Activated T-cell treated with anti-CD3 and anti-CD28 coated beads, Interleukin-2, amount 50 U/mL, for 1 hour (primary cell): Measurements from ENCODE around the gene CYYR1.
"Not testable (repeated sequence)": the region's sequence is repeated elsewhere in the genome, so short reads cannot be mapped to it uniquely, and the experiment has no call there.

Experiments used
- DNase-seq: peaks from one replicate; pipeline ENCODE4 v3.0.0-alpha.2; 2020

CYYR1 gene

DNA sequence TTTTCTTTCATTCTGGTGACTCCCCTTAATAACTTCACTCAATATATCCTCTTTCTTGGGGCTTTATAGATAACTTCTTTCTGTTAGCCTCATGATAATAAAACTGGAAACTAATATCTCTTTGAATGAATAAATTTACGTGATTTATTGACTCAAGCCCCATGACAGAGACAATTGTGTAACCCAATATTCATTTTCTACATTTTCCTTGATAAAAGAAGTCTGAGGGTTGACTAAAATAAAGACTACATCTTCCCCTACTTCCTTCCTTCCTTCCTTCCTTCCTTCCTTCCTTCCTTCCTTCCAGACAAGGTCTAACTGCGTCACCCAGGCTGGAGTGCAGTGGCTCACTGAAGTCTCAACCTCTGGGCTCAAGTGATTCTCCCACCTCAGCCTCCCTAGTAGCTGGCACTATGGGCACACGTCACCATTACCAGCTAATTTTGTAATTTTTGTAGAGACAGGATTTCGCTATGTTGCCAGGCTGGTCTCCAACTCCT is 85.1 kb downstream of the CYYR1 start:
- DNase-seq: no peak

DNA sequence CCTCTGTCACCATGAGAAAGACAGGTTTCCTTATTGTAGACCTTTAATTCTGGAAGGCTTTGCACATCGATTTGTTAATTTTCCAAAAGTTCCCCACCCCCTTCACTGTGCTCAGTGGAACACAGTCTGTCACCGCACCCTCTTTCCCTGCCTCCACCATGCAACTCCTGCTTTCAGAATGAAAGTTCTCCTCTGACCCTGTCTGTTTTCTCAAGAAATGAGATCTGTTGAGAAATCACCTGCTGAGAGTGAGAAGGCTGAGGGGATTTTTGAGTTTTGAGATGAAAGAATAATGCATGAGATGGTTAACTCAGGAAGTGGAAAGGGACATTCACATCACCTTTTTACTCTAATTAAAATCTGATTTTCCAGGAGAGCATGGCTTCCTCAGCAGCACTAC is 99.6 kb downstream of the CYYR1 start:
- DNase-seq: no peak

DNA sequence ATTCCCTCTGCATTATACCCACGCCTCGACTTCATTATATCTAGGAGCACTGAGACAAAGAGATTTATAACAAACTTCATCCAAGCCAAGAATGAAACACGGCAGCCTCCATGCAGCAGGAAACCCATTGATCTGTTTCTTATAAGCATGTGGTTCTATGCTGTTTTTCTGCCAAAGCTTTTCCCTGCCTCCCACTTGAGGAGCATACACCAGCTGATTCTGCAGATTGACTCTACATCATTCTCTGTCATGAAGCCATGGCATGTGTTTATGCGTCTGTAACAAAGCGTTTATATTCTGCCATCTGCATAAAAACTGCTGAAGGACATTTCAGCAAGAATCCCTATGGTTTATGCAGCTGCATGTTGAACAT is 102.0 kb downstream of the CYYR1 start:
- DNase-seq: no peak

DNA sequence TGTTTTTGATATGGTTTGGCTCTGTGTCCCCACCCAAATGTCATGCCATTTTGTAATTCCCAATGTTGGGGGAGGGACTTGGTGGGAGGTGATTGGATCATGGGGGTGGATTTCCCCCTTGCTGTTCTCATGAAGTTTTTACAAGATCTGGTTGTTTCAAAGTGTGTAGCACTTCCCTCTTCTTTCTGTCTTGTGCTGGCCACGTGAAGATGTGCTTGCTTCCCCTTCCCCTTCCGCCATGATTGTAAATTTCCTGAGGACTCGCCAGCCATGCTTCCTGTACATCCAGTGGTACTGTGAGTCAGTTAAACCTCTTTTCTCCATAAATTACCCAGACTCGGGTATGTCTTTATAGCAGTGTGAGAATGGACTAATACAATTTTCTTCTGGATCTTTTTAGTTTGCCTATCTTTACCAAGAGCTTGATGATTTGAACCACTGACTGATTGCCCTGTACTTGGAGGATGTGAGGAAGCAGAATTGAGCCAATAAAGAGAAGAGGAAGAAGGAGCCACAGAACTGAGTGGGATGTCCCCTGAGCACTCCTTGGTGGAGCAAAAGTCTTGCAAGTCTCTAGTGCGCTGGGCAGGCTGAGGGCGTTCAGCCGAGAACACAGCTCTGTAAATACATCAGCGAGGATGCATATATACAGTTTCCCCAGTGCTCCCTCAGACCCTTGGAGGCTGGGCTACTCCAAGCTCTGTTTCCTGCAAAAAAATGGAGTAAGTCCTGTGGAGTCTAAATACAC is 102.6 kb downstream of the CYYR1 start:
- no peak for DNase-seq

DNA sequence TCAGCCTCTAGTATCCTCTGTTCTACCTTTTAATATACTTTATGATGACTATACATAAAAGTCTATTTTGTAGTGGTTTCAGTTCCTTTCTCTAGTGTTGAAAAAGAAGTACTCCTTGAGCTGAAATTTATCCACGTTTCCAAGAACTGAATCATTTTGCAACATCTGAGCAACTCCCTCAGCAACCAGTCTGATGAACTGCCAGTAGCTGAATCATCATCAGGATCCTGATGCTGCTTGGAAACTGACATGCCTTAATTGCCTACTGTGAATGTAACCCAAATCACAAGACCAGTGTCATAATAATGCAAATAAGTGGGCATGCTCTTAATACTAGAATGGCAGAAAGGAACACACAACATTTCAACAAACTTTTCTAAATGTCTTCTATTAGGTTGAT is 103.3 kb downstream of the CYYR1 start:
- no peak for DNase-seq

DNA sequence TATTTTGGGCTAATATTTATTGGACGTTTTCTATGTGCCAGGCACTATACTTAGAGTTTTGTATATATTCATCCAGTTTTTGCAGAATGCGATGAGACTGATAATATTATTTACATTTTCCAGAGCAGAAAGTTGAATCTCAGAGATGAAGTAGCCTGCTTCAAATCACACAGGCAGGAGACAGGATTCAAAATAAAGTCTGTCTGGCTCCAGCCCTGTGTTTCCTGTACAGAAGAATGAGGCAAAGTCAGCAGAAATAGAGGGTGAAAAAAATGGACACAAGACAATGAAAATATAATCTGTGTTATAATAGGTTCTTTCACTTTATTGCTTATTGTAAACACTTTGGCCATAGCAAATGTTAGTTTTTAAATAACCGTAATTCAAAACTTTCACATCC is 107.2 kb downstream of the CYYR1 start:
- no peak for DNase-seq

DNA sequence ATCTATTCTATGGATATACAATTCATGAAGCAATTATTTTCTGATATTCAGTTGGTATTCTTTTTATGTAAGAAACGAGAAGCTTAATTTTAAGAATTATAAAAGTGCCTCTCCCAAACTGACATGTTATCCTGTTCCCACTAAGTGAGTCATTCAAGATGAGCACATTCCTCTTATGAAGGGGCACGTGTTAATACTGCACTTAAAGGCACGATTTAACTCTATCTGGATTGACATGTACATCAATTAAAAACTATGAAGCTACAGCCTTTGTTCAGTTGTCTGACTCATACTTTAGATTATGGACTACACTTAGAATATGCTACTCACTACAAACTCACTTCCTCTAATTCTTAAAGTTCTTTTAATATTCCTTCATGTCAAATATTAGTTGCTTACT is 111.6 kb downstream of the CYYR1 start:
- no peak for DNase-seq

DNA sequence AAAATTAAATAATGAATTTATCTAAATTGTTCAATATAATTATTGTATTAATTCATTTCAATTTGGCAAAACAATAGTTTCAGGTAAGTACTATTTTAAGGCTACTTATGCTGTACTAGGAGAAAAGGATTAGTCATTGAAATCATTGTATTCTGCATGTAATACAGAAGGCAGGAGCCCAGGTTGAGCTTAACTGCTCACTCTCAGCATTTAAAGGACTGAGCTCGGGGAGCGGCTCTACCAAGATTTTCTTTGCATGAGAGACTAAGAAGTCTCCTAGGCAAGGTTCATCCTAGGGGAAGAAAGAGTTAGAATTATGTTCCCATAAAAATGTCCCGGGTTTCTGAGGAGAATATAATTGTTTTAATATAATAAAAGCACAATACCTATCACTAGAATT is 112.5 kb downstream of the CYYR1 start:
- no peak for DNase-seq

DNA sequence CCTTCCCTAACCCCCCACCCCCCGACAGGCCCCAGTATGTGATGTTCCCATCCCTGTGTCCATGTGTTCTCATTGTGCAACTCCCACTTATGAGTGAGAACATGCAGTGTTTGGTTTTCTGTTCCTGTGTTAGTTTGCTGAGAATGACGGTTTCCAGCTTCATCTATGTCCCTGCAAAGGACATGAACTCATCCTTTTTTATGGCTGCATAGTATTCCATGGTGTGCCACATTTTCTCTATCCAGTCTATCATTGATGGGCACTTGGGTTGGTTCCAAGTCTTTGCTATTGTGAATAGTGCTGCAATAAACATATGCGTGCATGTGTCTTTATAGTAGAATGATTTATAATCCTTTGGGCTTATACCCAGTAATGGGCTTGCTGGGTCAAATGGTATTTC is 114.2 kb downstream of the CYYR1 start:
- not testable (repeated sequence) for DNase-seq

DNA sequence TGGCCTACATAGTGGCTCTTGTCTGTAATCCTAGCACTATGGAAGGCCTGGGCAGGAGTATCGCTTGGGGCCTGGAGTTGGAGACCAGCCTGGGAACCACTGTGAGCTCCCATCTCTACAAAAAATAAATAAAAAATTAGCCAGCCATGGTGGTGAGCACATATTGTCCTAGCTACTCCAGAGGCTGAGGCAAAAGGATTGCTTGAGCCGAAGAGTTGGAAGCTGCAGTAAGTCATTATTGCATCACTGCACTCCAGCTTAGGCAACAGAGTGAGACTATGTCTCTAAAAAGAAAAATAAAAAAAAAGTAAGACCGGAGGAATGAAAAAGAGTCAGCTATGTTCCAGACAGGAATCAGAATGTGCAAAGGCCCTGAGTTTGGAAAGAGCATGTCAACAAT is 115.3 kb downstream of the CYYR1 start:
- no peak for DNase-seq

DNA sequence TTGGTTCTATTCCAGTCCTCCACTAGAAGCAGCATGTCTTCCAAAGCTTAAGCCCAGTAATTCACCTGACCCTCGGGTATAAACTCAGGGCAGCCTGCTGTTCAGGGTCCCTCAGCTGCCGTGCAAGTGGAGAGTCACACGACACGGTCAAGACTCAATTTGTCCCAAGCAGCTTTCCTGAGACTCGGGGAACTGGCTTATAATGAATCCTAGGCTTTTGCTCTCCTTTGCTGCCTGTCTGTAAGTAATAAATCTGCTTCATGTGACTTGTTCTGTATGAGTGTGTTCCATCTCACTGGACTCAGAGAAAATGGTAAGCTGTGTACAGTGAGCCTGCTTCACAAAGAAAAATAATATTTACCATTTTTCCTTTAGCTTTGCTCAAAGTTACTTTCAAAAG is 119.8 kb downstream of the CYYR1 start:
- DNase-seq: no peak

DNA sequence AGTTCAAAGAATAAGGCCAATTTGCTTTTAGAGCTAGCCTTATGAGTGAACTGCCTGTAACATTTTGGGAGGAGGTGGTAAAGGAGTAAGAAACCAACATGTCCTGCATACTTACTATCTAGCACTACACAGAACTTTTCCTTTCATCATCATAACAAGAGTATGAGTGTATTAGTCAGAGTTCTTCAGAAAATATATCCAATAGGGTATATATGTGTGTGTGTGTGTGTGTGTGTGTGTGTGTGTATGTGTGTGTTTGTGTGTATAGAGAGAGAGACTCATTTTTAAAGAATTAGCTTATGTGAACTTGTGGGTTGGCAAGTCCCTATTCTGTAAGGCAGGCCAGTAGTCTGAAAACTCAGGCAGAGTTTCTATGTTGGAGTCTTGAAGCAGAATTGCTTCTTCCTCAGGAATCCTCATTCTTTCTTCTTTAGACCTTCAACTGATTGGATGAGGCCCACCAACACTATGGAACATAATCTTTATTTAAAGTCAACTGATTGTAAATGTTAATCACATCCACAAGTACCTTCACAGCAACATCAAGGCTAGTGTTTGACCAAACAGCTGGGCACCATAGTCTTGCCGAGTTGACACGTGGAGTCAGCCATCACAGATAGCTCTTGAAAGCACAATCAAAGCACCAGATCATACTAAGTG is 121.9 kb downstream of the CYYR1 start:
- no peak for DNase-seq

DNA sequence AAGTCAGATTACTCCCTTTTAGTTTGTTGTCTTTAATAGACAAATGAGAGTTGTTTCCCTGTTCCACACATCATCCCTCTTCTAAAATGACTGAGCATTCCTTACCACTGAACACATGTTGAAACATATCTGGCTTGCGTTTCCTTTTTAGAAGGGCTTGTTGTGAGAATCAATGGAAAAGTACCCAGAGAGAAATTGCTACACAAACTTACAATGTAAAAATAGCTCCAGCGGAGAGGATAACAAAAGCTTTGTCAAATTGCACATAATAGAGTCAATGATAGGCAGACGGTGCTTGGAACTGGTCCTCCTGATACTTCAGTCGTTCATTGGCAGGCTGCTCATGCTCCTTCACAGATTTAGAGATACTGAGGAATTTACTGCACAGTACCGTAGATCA is 123.9 kb downstream of the CYYR1 start:
- no peak for DNase-seq

DNA sequence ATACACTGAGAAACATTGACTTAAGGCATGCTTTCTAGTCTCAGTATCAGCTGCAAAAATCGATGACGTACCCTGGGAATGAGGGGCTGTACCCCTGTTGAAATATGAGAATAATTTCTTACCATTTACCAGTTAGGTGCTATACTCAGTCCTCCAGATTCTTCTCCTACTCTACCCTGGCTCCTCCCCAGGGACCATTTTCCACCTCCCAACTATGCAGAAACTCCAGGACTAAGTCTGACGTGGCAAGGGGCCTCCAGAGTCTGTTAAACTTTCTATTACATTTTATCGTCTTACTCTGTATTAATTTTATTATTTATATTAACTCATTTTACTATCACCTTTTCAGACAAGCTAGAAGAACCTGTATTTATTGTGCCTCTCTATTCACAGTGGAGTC is 124.3 kb downstream of the CYYR1 start:
- DNase-seq: no peak

DNA sequence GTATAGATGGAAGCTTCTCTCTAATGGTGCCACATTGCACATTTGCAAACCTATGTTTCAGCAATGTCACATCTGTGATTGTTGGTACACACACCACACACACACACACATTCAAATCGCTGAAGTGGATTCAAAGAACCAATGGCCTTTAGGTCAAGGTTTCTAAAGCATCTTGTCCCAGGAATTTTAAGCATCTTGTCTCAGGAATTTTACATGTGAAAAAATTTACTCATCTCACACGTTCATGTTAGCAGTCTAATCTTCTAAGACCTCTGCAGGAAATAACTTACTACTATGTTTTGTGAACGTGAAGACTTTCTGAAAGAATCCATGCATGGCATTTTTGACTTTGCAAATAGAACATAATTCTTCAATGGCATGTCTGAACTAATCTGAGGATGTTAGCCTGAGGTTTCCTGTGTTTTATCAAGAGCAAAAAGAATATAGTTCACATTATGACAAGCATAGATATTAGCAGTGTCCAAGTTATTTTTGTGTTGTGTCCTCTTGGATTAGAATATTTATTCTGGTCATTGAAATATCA is 125.1 kb downstream of the CYYR1 start:
- no peak for DNase-seq

DNA sequence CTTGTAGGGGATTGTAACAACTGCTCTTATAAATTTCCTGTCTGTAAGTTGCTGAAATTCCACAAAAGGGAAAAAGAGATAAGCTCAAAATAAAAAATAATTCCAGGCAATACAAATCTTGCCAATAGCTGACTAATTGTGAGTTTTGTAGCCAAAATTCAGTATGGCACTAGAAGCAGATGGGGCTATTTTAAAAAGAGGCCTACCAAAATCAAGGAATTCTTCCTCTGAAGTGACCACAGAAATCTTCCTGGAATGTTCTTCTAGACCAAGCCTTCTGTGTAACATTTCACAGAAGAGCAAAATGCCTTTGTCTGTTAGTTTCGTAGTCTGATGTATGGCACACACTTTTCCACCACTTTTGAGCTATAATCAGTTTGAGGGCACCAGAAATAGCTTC is 127.6 kb downstream of the CYYR1 start:
- no peak for DNase-seq

DNA sequence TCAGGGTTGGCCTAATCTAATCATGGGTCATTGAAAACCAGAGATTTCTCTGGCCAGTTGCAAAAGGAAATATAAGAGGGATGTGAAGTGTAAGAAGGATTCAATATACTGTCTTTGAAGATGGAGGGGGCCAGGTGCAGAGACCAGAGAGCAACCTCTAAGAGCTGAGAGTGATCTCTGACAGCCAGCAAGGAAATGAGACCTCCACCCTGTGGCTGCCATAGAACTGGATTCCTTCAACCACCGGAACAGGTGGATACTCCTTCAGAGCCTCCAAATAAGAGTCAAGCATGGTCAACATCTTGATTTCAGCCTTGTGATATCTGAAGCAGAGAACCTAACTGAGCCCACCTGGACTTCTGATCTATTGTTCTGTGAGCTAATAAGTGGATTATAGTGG is 128.4 kb downstream of the CYYR1 start:
- DNase-seq: no peak

DNA sequence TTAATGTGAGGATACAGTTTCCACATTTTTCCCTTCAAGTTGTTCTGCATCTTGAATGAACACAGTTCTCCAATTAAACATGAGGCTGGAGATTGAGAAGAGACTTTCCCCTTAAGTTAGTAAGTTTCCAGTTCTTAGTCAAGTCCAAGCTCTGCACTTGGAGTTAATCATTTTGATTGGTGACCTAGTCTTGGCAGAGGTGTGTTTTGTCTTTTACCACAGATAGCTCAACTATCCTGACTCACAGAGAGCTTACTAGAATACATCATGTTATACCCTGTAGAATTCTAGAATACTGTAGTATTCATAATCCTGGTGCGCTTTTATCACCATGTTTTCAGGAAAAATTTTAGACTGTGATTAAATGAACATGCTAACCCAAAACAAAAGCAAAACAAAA is 129.2 kb downstream of the CYYR1 start:
- DNase-seq: no peak

DNA sequence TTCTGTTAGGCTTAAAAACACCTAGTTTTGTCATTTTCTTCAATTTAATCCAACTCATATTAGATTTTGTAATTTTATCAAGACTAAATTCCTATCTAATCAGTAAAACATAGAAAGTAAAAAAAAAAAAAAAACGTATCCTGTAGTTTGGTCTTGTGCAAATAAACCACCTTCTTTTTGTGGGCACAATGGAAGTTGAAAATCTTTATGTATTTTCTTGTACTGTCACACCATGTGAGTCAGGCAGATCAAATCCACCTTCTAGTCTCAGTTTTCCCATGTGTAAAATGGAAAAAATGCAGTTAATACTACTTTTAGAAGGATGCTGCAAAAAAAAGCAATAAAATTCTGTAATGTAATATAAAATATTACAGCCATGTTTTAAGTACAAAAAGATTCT is 129.8 kb downstream of the CYYR1 start:
- no peak for DNase-seq

DNA sequence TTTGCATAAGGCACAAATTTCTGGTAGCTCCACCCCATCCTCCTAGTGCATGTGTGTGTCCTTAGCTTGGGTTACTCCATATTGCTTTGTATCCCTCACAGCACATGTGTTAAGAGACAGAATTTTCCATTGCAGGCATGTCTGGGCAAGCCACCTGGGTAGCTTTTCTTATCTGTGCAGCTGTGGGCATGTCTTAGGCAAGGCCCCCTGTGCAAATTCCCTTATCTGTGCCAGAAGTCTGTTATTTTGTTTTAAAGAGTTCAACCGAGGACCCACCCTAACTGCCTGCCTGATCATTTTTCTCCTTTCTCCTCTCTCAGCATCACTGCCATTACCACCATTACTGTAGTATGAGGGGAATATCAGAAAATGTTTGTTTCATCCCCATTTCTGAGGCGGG is 131.9 kb downstream of the CYYR1 start:
- no peak for DNase-seq

DNA sequence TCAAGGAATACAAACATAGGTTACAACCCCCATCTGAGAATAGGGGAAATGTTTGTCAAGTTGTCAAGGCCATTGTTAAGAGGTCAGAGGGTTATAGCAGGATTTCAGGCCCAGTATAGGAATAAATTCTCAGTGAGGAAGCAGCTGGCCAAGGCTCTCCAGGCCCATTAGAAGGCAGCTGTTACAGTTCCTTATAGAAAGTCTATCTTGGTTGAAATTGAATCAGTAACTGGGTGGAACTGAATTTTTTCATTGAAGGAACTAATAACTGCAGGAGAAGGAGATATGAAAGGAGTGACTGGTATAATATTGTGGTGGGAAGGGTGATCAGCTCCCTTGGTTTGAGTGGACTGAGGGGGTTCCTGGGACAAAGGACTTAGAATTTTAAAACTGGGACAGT is 134.1 kb downstream of the CYYR1 start:
- no peak for DNase-seq

DNA sequence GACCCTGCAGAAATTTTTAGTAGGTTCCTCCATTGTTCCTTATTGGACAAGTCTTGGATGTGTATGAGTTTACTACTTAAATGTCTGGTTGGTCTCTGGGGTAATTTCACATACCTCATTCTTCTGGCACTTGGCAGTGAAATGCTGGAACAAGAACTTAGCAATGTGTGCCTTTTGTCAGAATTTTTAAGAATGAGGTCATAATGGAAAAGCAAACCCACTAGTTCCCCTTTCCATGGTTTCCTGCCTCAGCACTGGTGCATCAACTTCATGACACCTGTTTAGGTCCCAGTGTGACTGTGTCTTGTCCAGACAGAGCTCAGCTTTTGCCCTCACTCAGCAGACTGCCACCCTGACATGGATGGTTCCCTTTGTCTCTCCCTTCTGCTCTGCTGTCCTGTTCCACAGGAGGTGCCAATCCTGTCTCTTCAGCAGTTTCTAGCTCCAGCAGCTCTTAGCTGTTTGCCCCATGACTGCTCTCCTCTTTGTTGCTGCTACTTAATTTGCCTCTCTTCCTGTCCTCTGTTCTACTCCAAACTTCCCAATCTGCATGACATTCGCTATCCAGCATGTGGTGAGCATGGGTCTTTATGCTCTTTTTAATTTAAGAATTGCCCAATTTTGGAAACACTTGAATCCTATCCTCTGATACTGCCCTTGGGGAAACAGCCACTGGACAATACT is 135.6 kb downstream of the CYYR1 start:
- no peak for DNase-seq

DNA sequence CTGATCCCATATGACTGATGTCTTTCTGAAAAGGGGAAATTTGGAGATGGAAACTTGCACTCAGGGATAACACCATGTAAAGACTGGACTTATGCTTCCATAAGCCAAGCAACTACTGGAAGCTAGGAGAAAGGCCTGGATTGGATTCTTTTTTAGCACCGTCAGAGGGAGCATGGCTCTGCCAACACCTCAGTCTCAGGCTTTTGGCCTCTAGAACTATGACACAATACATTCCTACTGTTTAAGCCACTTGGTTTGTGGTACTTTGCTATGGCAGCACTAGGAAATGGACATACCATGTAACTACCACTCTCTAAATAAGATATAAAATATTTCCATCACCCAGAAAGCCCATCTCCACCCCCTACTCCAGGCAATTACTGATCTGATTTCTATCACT is 139.7 kb downstream of the CYYR1 start:
- no peak for DNase-seq

DNA sequence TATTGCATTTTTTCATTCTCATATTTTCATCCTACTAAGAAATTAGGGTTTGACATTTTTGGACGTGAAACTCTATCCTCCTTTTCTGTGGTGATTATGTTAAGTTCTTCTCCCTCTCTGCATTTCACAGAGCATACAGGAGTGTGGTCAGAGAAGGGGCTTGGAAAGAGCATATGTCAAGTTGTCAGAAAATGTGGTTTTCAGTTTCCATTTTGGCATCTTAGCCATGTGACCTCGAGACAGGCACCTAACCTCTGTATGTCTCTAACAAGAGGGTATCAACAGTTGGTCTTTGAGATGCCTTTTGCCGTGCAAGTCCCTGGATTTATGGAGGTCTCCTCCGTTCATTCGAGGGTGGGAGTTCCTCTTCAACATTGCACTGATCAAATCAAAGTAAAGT is 140.7 kb downstream of the CYYR1 start:
- DNase-seq: no peak
